OCI-LY3 (cell line): ENCODE measurements around the gene CCDC6.

Source experiments
- EZH2phosphoT487 ChIP-seq: fragments of 200-600 bp; shearing (Covaris generic); IDR thresholded peaks from 2 replicates; pipeline ENCODE4 v1.6.1; 2018; ENCODE audit warnings: antibody characterized with exemption, mixed run types, low read depth
- TF ChIP-seq, protein P1 (sequence below): fragments of 200-600, 300-600 bp; sonication (generic); IDR thresholded peaks from 2 replicates; pipeline ENCODE4 v1.5.1; 2014; ENCODE audit warnings: antibody characterized with exemption, low read length, low read depth

DNA sequence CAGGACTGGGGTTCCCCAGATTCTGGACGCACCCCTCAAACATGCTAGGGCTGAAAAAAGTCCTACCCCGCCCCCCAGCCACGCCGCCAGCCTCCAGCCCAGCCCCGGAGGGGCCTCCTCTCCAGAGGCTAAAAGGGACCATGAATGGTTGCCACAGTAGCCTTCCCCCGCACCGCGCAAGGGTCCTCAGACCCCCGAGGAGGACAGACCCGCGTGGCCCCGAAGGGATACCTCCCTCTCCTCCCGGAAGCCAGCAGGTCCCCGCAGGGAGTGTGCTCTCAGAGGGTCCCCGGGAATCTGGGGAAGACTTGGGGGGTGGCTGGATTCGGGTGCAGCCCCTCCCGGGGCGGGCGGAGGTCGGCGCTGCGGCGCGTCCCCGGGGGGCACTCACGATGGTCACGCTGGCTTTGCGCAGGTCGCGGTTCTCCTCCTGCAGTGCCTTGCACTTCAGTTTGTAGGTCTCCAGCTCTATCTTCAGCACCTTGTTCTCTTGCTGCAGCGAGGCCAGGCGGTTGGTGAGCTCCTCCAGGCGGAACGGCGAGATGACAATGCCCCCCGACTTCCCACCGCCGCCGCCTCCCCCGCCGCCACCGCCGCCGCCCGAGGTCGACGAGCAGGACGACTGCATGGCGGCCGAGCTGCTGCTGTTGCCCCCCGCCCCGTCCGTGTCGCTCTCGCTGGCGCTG is 482 bp downstream of the CCDC6 start:
- TF ChIP-seq, protein P1, sequence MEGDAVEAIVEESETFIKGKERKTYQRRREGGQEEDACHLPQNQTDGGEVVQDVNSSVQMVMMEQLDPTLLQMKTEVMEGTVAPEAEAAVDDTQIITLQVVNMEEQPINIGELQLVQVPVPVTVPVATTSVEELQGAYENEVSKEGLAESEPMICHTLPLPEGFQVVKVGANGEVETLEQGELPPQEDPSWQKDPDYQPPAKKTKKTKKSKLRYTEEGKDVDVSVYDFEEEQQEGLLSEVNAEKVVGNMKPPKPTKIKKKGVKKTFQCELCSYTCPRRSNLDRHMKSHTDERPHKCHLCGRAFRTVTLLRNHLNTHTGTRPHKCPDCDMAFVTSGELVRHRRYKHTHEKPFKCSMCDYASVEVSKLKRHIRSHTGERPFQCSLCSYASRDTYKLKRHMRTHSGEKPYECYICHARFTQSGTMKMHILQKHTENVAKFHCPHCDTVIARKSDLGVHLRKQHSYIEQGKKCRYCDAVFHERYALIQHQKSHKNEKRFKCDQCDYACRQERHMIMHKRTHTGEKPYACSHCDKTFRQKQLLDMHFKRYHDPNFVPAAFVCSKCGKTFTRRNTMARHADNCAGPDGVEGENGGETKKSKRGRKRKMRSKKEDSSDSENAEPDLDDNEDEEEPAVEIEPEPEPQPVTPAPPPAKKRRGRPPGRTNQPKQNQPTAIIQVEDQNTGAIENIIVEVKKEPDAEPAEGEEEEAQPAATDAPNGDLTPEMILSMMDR = no peak
- TF ChIP-seq EZH2phosphoT487 = no peak
